Duodenal mucosa (tissue), 2 donors: ENCODE measurements around the gene BICD2.

Experiments used
- H3K27ac ChIP-seq: one replicate; pipeline ENCODE4 v1.7.0; 2013; ENCODE audit warnings: low read depth, low read length
- H3K27me3 ChIP-seq, 2 donors: one replicate each; pipeline ENCODE4 v1.7.0; 2013; ENCODE audit warnings: low read length in 2 of 2, control low read depth in 1 of 2; ENCODE audit not compliant: insufficient read depth in 2 of 2, control insufficient read depth in 1 of 2
- H3K36me3 ChIP-seq, 2 donors: one replicate each; pipeline ENCODE4 v1.7.0; 2013; ENCODE audit warnings: low read length in 2 of 2, control low read depth in 1 of 2; ENCODE audit not compliant: insufficient read depth in 2 of 2, control insufficient read depth in 1 of 2
- H3K4me1 ChIP-seq, 2 donors: one replicate each; pipeline ENCODE4 v1.7.0; 2013; ENCODE audit warnings: low read length in 2 of 2, control low read depth in 1 of 2; ENCODE audit not compliant: insufficient read depth in 2 of 2, control insufficient read depth in 1 of 2
- H3K4me3 ChIP-seq, 2 donors: one replicate each; pipeline ENCODE4 v1.7.0; 2013; ENCODE audit warnings: low read length in 2 of 2, low read depth in 1 of 2
- H3K9ac ChIP-seq, 2 donors: one replicate each; pipeline ENCODE4 v1.7.0; 2013; ENCODE audit warnings: low read length in 2 of 2, low read depth in 1 of 2
- H3K9me3 ChIP-seq, 2 donors: one replicate each; pipeline ENCODE4 v1.7.0; 2013; ENCODE audit warnings: low read length in 2 of 2, control low read depth in 1 of 2; ENCODE audit not compliant: control insufficient read depth in 1 of 2

Gene BICD2

GRCh38 chr9:92762781-92763708 is 1.6 kb downstream of the BICD2 start:
- peaks cover 7 to 9% of the 10 kb centered on the region in 2 donors for H3K27me3 ChIP-seq
- no peaks in the 10 kb centered on the region for H3K9me3 ChIP-seq
- peaks cover 29 to 48% of the 10 kb centered on the region in 2 donors for H3K4me1 ChIP-seq
- H3K9ac ChIP-seq: peak overlapping the region; percentile 66 to 77
- no peaks in the 10 kb centered on the region for H3K36me3 ChIP-seq
- H3K4me3 ChIP-seq: peak overlapping the region; percentile 72 to 81
- no peak overlapping the region for H3K27ac ChIP-seq

- H3K4me3 ChIP-seq: peak overlapping the region; percentile 28 to 72
- peaks cover 4% of the 10 kb centered on the region in 2 donors for H3K27me3 ChIP-seq
- H3K9ac ChIP-seq: peak overlapping the region in 1 of 2 donors; percentile 43
- H3K27ac ChIP-seq: no peak overlapping the region
- no peaks in the 10 kb centered on the region for H3K9me3 ChIP-seq
- peaks cover 27 to 42% of the 10 kb centered on the region in 2 donors for H3K4me1 ChIP-seq
- H3K36me3 ChIP-seq: no peaks in the 10 kb centered on the region
Observed at GRCh38 chr9:92762196-92762595, 2.4 kb downstream of the BICD2 start.

- H3K9me3 ChIP-seq: no peaks in the 10 kb centered on the region
- H3K9ac ChIP-seq: no peak overlapping the region
- peaks cover 25 to 42% of the 10 kb centered on the region in 2 donors for H3K4me1 ChIP-seq
- H3K36me3 ChIP-seq: no peaks in the 10 kb centered on the region
- no peaks in the 10 kb centered on the region for H3K27me3 ChIP-seq
- no peak overlapping the region for H3K27ac ChIP-seq
- no peak overlapping the region for H3K4me3 ChIP-seq
Observed at GRCh38 chr9:92761686-92762085, 2.9 kb downstream of the BICD2 start.

GRCh38 chr9:92760494-92760893 is 4.1 kb downstream of the BICD2 start:
- no peak overlapping the region for H3K27ac ChIP-seq
- no peak overlapping the region for H3K9ac ChIP-seq
- peaks cover 0 to 4% of the 10 kb centered on the region in 2 donors for H3K36me3 ChIP-seq
- H3K4me3 ChIP-seq: no peak overlapping the region
- H3K4me1 ChIP-seq: peaks cover 17 to 35% of the 10 kb centered on the region in 2 donors
- H3K9me3 ChIP-seq: peaks cover 0 to 4% of the 10 kb centered on the region in 2 donors
- no peaks in the 10 kb centered on the region for H3K27me3 ChIP-seq

GRCh38 chr9:92760070-92760469 is 4.6 kb downstream of the BICD2 start:
- Histone ChIP-seq H3K4me1 (peaks cover 16 to 32% of the 10 kb centered on the region in 2 donors), H3K36me3 (peaks cover 0 to 4% of the 10 kb centered on the region in 2 donors), H3K27ac (no peak overlapping the region), H3K9ac (no peak overlapping the region), H3K27me3 (no peaks in the 10 kb centered on the region), H3K4me3 (no peak overlapping the region), H3K9me3 (peaks cover 0 to 5% of the 10 kb centered on the region in 2 donors)

- peaks cover 16 to 32% of the 10 kb centered on the region in 2 donors for H3K4me1 ChIP-seq
- H3K4me3 ChIP-seq: no peak overlapping the region
- peaks cover 0 to 5% of the 10 kb centered on the region in 2 donors for H3K9me3 ChIP-seq
- no peaks in the 10 kb centered on the region for H3K27me3 ChIP-seq
- no peak overlapping the region for H3K27ac ChIP-seq
- H3K9ac ChIP-seq: no peak overlapping the region
- H3K36me3 ChIP-seq: peaks cover 0 to 4% of the 10 kb centered on the region in 2 donors
Observed at GRCh38 chr9:92759446-92759845, 5.2 kb downstream of the BICD2 start.

GRCh38 chr9:92756792-92757191 is 7.8 kb downstream of the BICD2 start:
- H3K4me3 ChIP-seq: no peak overlapping the region
- peaks cover 0 to 10% of the 10 kb centered on the region in 2 donors for H3K4me1 ChIP-seq
- peaks cover 0 to 4% of the 10 kb centered on the region in 2 donors for H3K36me3 ChIP-seq
- no peaks in the 10 kb centered on the region for H3K27me3 ChIP-seq
- H3K9ac ChIP-seq: no peak overlapping the region
- no peak overlapping the region for H3K27ac ChIP-seq
- H3K9me3 ChIP-seq: peaks cover 0 to 5% of the 10 kb centered on the region in 2 donors

GRCh38 chr9:92754091-92754745 is 10.4 kb downstream of the BICD2 start:
- Histone ChIP-seq H3K36me3 (peaks cover 0 to 4% of the 10 kb centered on the region in 2 donors), H3K27ac (no peak overlapping the region), H3K4me3 (no peak overlapping the region), H3K27me3 (no peaks in the 10 kb centered on the region), H3K9ac (no peak overlapping the region), H3K4me1 (peaks cover 0 to 4% of the 10 kb centered on the region in 2 donors), H3K9me3 (peaks cover 0 to 5% of the 10 kb centered on the region in 2 donors)

- no peak overlapping the region for H3K9ac ChIP-seq
- H3K27me3 ChIP-seq: no peaks in the 10 kb centered on the region
- peaks cover 0 to 4% of the 10 kb centered on the region in 2 donors for H3K36me3 ChIP-seq
- H3K9me3 ChIP-seq: peaks cover 0 to 5% of the 10 kb centered on the region in 2 donors
- H3K27ac ChIP-seq: no peak overlapping the region
- H3K4me3 ChIP-seq: no peak overlapping the region
- peaks cover 0 to 10% of the 10 kb centered on the region in 2 donors for H3K4me1 ChIP-seq
Observed at GRCh38 chr9:92752812-92753404, 11.7 kb downstream of the BICD2 start.

- H3K27ac ChIP-seq: no peak overlapping the region
- H3K9me3 ChIP-seq: no peaks in the 10 kb centered on the region
- H3K27me3 ChIP-seq: no peaks in the 10 kb centered on the region
- no peaks in the 10 kb centered on the region for H3K36me3 ChIP-seq
- H3K4me1 ChIP-seq: peaks cover 8 to 19% of the 10 kb centered on the region in 2 donors
- H3K9ac ChIP-seq: no peak overlapping the region
- no peak overlapping the region for H3K4me3 ChIP-seq
Observed at GRCh38 chr9:92749934-92750315, 14.7 kb downstream of the BICD2 start.
